Vagina (tissue), 2 donors: ENCODE data around the gene ADM.

Experiments
- POLR2A ChIP-seq, 2 donors: fragments of 450-650 bp; IDR thresholded peaks; one replicate each; pipeline ENCODE4 v1.6.1; 2017; ENCODE audit warnings: antibody characterized with exemption in 2 of 2, mild to moderate bottlenecking in 2 of 2, moderate library complexity in 2 of 2
- POLR2AphosphoS5 ChIP-seq, 2 donors: sonication (generic); formaldehyde crosslinking; IDR thresholded peaks; one replicate each; pipeline ENCODE4 v1.9.0; 2017; ENCODE audit warnings: antibody characterized with exemption in 2 of 2, mild to moderate bottlenecking in 2 of 2, low read depth in 1 of 2; ENCODE audit not compliant: insufficient read depth in 1 of 2
- TF ChIP-seq, protein P1 (sequence below), 3 experiments: fragments of 450-650 bp in 2 of 3; fragments of 200-600 bp in 1 of 3; sonication (generic) in 1 of 3; IDR thresholded peaks; one replicate each; pipeline ENCODE4 v1.5.1; 2017 to 2019; ENCODE audit warnings: antibody characterized with exemption in 3 of 3, mild to moderate bottlenecking in 2 of 3, moderate library complexity in 2 of 3

DNA sequence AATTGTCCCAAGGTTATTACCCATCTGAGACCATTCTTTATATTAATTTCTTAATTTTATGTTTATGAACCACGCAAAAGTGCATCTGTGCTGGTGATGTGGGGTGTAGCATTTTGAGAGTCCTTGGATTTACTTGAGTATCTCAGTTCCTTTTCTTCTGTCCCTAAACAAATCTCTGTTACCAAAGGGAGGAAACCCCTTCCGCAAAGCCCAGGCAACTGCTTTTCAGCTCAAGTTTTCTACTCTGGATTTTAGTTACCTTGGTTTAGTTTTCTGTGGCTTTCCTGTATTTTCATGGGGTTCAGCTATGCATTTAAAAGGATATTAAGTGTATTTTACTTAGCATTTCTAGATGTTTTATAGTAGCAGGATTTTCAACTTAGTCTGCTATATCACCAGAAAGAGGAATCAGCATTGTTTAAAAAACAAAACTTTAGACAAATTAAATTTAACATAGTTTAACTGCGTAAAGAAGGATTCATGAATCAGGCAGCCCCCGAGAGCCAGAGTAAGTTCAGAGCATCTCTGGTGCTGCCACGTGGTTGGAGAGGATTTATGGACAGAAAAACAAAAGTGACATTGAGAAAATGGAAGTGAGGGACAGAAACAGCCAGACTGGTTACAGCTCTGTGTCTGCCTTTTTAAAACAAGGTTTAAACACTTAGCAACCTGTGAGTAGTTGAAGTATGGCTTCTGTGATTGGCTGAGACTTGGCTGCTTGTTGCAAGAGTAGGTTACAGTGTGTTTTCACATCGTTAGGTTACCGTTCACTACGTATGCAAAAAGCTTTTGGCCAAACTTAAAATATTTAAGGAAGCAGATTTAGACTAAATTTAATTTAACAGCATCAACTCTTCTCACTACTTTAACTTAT lies 9.6 kb downstream of the ADM start:
- TF ChIP-seq, protein P1, sequence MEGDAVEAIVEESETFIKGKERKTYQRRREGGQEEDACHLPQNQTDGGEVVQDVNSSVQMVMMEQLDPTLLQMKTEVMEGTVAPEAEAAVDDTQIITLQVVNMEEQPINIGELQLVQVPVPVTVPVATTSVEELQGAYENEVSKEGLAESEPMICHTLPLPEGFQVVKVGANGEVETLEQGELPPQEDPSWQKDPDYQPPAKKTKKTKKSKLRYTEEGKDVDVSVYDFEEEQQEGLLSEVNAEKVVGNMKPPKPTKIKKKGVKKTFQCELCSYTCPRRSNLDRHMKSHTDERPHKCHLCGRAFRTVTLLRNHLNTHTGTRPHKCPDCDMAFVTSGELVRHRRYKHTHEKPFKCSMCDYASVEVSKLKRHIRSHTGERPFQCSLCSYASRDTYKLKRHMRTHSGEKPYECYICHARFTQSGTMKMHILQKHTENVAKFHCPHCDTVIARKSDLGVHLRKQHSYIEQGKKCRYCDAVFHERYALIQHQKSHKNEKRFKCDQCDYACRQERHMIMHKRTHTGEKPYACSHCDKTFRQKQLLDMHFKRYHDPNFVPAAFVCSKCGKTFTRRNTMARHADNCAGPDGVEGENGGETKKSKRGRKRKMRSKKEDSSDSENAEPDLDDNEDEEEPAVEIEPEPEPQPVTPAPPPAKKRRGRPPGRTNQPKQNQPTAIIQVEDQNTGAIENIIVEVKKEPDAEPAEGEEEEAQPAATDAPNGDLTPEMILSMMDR (IDR thresholded peaks at IDR 0.05): no peak
- TF ChIP-seq POLR2A (IDR thresholded peaks at IDR 0.05) (no peak), POLR2AphosphoS5 (IDR thresholded peaks at IDR 0.05; ENCODE audit: insufficient read depth in 1 of 2, low read depth in 1 of 2) (no peak)
